Measurements from ENCODE around the gene ITGA3. TPM values are rescaled to one million over a fixed set of nuclear protein-coding genes. Genes with fewer than 3 reads are reported as not detected.

Gene ITGA3
- total and polyA plus RNA-seq, 10 donors: 5.5 to 52.3 (median 32.8) TPM

GRCh38 chr17:50118828-50119218 lies 62.9 kb downstream of the ITGA3 start:
- Histone ChIP-seq H3K27me3 (replicated peaks in 1 of 7) (peaks cover 0 to 56% (median 12%) of the 10 kb centered on the region in 7 donors), H3K27ac (no peak overlapping the region), H3K9me3 (no peaks in the 10 kb centered on the region), H3K36me3 (no peaks in the 10 kb centered on the region), H3K4me1 (peaks cover 5 to 35% (median 20%) of the 10 kb centered on the region in 6 donors), H3K4me3 (no peak overlapping the region)
- intact Hi-C loops (cut with DNase I; ENCODE audit: low total_unique reads): loop anchor here (10.0 kb wide), 1 partner anchor 176 kb away; no protein-coding TSS in a partner anchor
- no peak for TF ChIP-seq CTCF (IDR thresholded peaks at IDR 0.05 in 8 of 11, conservative IDR thresholded peaks at IDR 0.05 in 3 of 11)
- WGBS, 5 donors: 89 to 90% (median 90%) methylated on average over 4 of the region's 4 CpGs
- no peak for DNase-seq

- TF ChIP-seq POLR2A (IDR thresholded peaks at IDR 0.05): no peak
- TF ChIP-seq POLR2AphosphoS5 (IDR thresholded peaks at IDR 0.05): no peak
- TF ChIP-seq CTCF (IDR thresholded peaks at IDR 0.05 in 8 of 11, conservative IDR thresholded peaks at IDR 0.05 in 3 of 11): no peak
- Histone ChIP-seq H3K9me3 (no peaks in the 10 kb centered on the region), H3K36me3 (no peaks in the 10 kb centered on the region), H3K4me3 (no peak overlapping the region), H3K27ac (no peak overlapping the region), H3K4me1 (peaks cover 5 to 32% (median 21%) of the 10 kb centered on the region in 6 donors), H3K27me3 (replicated peaks in 1 of 7) (peaks cover 0 to 37% (median 10%) of the 10 kb centered on the region in 7 donors)
- 83 to 94% (median 90%) methylated on average over 7 of the region's 7 CpGs for WGBS, 5 donors
- DNase-seq: no peak
- intact Hi-C loops (cut with DNase I; ENCODE audit: low total_unique reads): no loop called here
Observed at GRCh38 chr17:50120475-50121253, 64.8 kb downstream of the ITGA3 start.

GRCh38 chr17:50122945-50123344 lies 67.0 kb downstream of the ITGA3 start:
- no peak overlapping the region for H3K4me3 ChIP-seq
- peaks cover 5 to 21% (median 15%) of the 10 kb centered on the region in 6 donors for H3K4me1 ChIP-seq
- peak overlapping the region in 4 of 8 donors; percentile 40 to 70 (median 62) for H3K27ac ChIP-seq
- intact Hi-C loops (cut with DNase I; ENCODE audit: low total_unique reads): no loop called here
- no peaks in the 10 kb centered on the region for H3K36me3 ChIP-seq
- DNase-seq: no peak
- H3K27me3 ChIP-seq (replicated peaks in 1 of 7): peaks cover 0 to 24% (median 1%) of the 10 kb centered on the region in 7 donors
- TF ChIP-seq CTCF (IDR thresholded peaks at IDR 0.05 in 8 of 11, conservative IDR thresholded peaks at IDR 0.05 in 3 of 11): no peak
- TF ChIP-seq POLR2A (IDR thresholded peaks at IDR 0.05): no peak
- TF ChIP-seq POLR2AphosphoS5 (IDR thresholded peaks at IDR 0.05): no peak
- WGBS, 5 donors: 85 to 93% (median 90%) methylated on average over 3 of the region's 3 CpGs
- H3K9me3 ChIP-seq: no peaks in the 10 kb centered on the region

- Histone ChIP-seq H3K4me1 (peaks cover 8 to 30% (median 22%) of the 10 kb centered on the region in 6 donors), H3K27ac (peak overlapping the region in 7 of 8 donors; percentile 9 to 70 (median 54)), H3K36me3 (no peaks in the 10 kb centered on the region), H3K4me3 (no peak overlapping the region), H3K9me3 (no peaks in the 10 kb centered on the region), H3K27me3 (replicated peaks in 1 of 7) (peaks cover 0 to 27% (median 7%) of the 10 kb centered on the region in 7 donors)
- TF ChIP-seq POLR2AphosphoS5 (IDR thresholded peaks at IDR 0.05) (no peak), CTCF (IDR thresholded peaks at IDR 0.05 in 8 of 11, conservative IDR thresholded peaks at IDR 0.05 in 3 of 11) (no peak), POLR2A (IDR thresholded peaks at IDR 0.05) (no peak)
- WGBS, 5 donors: 54 to 77% (median 72%) methylated on average over 12 of the region's 12 CpGs
- intact Hi-C loops (cut with DNase I; ENCODE audit: low total_unique reads): no loop called here
- DNase-seq: no peak
Observed at GRCh38 chr17:50123649-50124349, 67.9 kb downstream of the ITGA3 start.

All from spleen (tissue), 11 donors.